Heart left ventricle (tissue), 13 donors: Measurements from ENCODE around the gene CCDC66.
"Not testable (repeated sequence)": the region's sequence is repeated elsewhere in the genome, so short reads cannot be mapped to it uniquely, and the experiment has no call there.

Experiments used
- CTCF ChIP-seq, 12 donors: fragments of 200-600 bp; sonication (generic) in 4 of 12; IDR thresholded peaks; one replicate each; pipeline versions ENCODE4 v1.5.0 to v1.8.0; 2018 to 2022; ENCODE audit warnings: antibody characterized with exemption in 12 of 12, mild to moderate bottlenecking in 5 of 12
- POLR2A ChIP-seq, 2 donors: fragments of 450-650 bp; IDR thresholded peaks; one replicate each; pipeline ENCODE4 v1.6.1; 2017; ENCODE audit warnings: antibody characterized with exemption in 2 of 2, mild to moderate bottlenecking in 2 of 2, moderate library complexity in 2 of 2
- donor health status: ischemic (EF 13 %, LVEDD 7.1; RV severe dilation, severe dysfunction).
- donor health status: DM: no; HTN: yes; CAD: no.
- donor health status: DM: no; HTN: no; CAD: no.
- donor health status: ischemic (EF 25% LVEDD 6.9; RV normal size, moderate dysfunction).
- donor health status: ischemic (EF 25% LVEDD 5.7; RV mildly dilated, moderate dysfunction).
- donor health status: ischemic (EF 35%, LVEDD 5.7; RV mildly dilated, moderate dysfunction).
- donor health status: nonischemic (EF 11% LVEDD 7.7; RV severe dilation, severe dysfunction).
- donor health status: DM: yes; HTN: yes; CAD: no.
- donor health status: PGD.
- donor health status: ischemic (EF 29% LVEDD 5.4; RV normal size, mild dysfunction).
- donor health status: nonischemic (EF 23%, LVEDD 6.1; RV moderate dilation, normal function).

DNA sequence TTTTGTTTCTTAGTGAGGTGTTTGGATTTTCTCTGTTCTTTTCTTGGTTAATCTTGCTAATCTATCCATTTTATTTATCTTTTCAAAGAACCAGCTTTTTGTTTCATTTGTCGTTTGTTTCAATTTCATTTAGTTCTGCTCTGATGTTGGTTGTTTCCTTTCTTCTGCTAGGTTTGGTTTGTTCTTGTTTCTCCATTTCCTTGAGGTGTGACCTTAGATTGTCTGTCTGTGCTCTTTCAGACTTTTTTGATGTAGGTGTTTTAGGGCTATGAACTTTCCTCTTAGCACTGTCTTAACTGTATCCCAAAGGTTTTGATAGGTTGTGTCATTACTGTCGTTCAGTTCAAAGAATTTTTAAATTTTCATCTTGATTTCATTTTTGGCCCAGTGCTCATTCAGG, 51.5 kb downstream of the CCDC66 start:
- TF ChIP-seq POLR2A, CTCF (IDR thresholded peaks at IDR 0.05): not testable (repeated sequence)
